ENCODE measurements around the gene LYZL6. TPM values are rescaled to one million over a fixed set of nuclear protein-coding genes. Genes with fewer than 3 reads are reported as not detected.

Gene LYZL6
- total RNA-seq, 4 donors from 2014 or later, result not detected

DNA sequence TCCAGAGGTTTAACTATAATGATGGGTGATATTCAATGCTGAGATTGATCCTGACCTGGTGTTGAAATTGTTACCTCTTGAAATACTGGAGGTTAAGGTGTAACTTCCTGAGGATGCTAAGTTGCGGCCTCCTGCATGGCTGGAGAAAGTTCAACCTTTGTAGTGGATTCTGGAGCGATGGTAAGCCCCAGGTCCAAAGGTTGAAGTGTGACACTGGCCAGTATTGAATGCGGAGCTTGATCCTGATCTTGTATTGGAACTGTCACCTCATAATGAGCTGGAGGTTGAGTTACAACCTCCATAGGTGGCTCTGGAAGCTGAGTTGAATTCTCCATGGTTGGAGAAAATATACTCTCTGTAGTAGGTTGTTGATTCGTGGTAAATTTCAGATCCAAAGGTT is 29.9 kb downstream of the LYZL6 start:
- no peak for TF ChIP-seq CTCF (IDR thresholded peaks at IDR 0.05)
- TF ChIP-seq POLR2A (IDR thresholded peaks at IDR 0.05), result no peak
- H3K4me3 ChIP-seq (ENCODE audit: low read depth, poor library complexity, severe bottlenecking), result no peak overlapping the region
- WGBS, 2 donors, result 71 to 93% methylated on average over 4 of the region's 4 CpGs
- intact Hi-C loops (cut with DNase I; ENCODE audit: low total_unique reads), result no loop called here
- no peak for DNase-seq (ENCODE audit: low spot score in 2 of 2)

DNA sequence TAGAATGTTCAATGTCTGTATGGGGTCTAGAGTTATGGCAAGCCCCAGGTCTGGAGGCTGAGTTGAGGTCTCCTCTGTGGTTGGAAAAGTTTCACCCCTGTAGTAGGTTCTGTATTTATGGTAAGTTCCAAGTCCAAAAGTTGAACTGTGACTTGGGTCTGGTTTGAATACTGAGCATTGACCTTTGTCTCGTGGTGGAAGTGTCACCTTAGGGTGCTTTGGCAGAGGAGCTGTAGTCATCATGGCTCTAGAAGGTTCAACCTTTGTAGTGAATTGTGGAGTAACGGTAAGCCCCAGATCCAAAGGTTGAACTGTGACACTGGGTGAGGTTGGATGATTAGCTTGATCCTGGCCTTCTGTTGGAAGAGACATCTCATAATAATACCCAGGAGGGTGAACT is 30.6 kb downstream of the LYZL6 start:
- 90 to 91% methylated on average over 2 of the region's 2 CpGs for WGBS, 2 donors
- peak in 1 of 2 donors; percentile 28 for DNase-seq (ENCODE audit: low spot score in 2 of 2)
- no peak for TF ChIP-seq CTCF (IDR thresholded peaks at IDR 0.05)
- no peak for TF ChIP-seq POLR2A (IDR thresholded peaks at IDR 0.05)
- intact Hi-C loops (cut with DNase I; ENCODE audit: low total_unique reads), result no loop called here
- no peak overlapping the region for H3K4me3 ChIP-seq (ENCODE audit: low read depth, poor library complexity, severe bottlenecking)

GRCh38 chr17:35912339-35912912 is 31.1 kb downstream of the LYZL6 start:
- no peak overlapping the region for H3K4me3 ChIP-seq (ENCODE audit: low read depth, poor library complexity, severe bottlenecking)
- TF ChIP-seq POLR2A (IDR thresholded peaks at IDR 0.05) (no peak), CTCF (IDR thresholded peaks at IDR 0.05) (no peak)
- intact Hi-C loops (cut with DNase I; ENCODE audit: low total_unique reads), result no loop called here
- peak in 1 of 2 donors; percentile 40 for DNase-seq (ENCODE audit: low spot score in 2 of 2)
- WGBS, 2 donors, result 98 to 99% methylated on average over 3 of the region's 3 CpGs

DNA sequence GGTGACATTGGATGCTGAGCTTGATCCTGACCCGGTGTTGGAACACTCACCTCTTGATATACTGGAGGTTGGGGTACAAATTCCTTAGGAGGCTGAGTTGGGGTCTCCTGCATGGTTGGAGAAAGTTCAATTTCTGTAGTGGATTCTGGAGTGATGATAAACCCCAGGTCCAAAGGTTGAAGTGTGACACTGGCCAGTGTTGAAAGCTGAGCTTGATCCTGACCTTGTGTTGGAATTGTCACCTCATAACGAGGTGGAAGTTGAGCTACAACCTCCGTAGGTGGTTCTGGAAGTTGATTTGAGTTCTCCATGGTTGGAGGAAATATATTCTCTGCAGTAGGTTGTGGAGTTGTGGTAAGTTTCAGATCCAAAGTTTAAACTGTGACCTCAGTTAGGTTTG is 34.1 kb downstream of the LYZL6 start:
- 88 to 92% methylated on average over 3 of the region's 3 CpGs for WGBS, 2 donors
- peak in 1 of 2 donors; percentile 62 for DNase-seq (ENCODE audit: low spot score in 2 of 2)
- no peak overlapping the region for H3K4me3 ChIP-seq (ENCODE audit: low read depth, poor library complexity, severe bottlenecking)
- intact Hi-C loops (cut with DNase I; ENCODE audit: low total_unique reads), result no loop called here
- TF ChIP-seq CTCF (IDR thresholded peaks at IDR 0.05) (no peak), POLR2A (IDR thresholded peaks at IDR 0.05) (no peak)

DNA sequence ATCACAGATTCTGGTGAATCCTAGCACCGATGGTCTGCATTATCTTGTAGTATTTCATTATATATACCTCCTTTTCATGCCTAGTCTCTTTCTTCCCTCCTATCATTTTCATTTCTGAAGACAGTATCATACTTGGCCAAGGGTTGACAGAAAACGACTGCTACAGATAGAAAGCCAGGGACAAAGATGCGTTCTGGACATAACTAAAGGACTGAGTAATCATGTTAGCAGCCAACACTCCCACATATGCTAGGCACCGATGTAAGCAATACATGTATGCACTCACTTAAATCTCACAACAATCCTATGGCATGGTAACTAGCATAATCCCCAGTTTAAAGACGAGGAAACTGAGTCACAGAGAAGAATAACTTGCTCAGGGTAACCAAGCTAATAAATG is 35.8 kb downstream of the LYZL6 start:
- WGBS, 2 donors, result 65 to 73% methylated on average over 5 of the region's 5 CpGs
- no peak overlapping the region for H3K4me3 ChIP-seq (ENCODE audit: low read depth, poor library complexity, severe bottlenecking)
- no peak for DNase-seq (ENCODE audit: low spot score in 2 of 2)
- intact Hi-C loops (cut with DNase I; ENCODE audit: low total_unique reads), result no loop called here
- no peak for TF ChIP-seq CTCF (IDR thresholded peaks at IDR 0.05)
- TF ChIP-seq POLR2A (IDR thresholded peaks at IDR 0.05), result no peak
